Esophagus muscularis mucosa (tissue), 4 donors: ENCODE data around the gene CNGA4. TPM values are rescaled to one million over a fixed set of nuclear protein-coding genes. Genes with fewer than 3 reads are reported as not detected.

Experiments
- DNase-seq: peaks from one replicate; pipeline ENCODE4 v3.0.0-alpha.2; 2017; ENCODE audit errors: extremely low spot score
- H3K27ac ChIP-seq, 4 donors: fragments of 200-600 bp; sonication (generic); replicated peaks in 1 of 4; 1 replicate in 3 of 4; 2 replicates in 1 of 4; pipeline ENCODE4 v1.5.1; 2016 to 2019; ENCODE audit warnings: mild to moderate bottlenecking in 1 of 4
- H3K27me3 ChIP-seq, 4 donors: fragments of 200-600 bp; sonication (generic); one replicate each; pipeline versions ENCODE4 v1.5.1 to v1.6.0; 2016 to 2019
- H3K36me3 ChIP-seq, 4 donors: fragments of 200-600 bp; sonication (generic); one replicate each; pipeline ENCODE4 v1.5.1; 2016 to 2019
- H3K4me1 ChIP-seq, 4 donors: fragments of 200-600 bp; sonication (generic); one replicate each; pipeline ENCODE4 v1.5.1; 2016 to 2019
- H3K4me3 ChIP-seq, 4 donors: fragments of 200-600 bp; sonication (generic); 1 replicate in 2 of 4; 2 replicates in 2 of 4; pipeline ENCODE4 v1.5.1; 2016 to 2019; ENCODE audit warnings: mild to moderate bottlenecking in 4 of 4, moderate library complexity in 1 of 4
- H3K9me3 ChIP-seq, 4 donors: fragments of 200-600 bp; sonication (generic); 1 replicate in 3 of 4; 2 replicates in 1 of 4; pipeline ENCODE4 v1.5.1; 2016 to 2019
- CTCF ChIP-seq, 3 experiments: fragments of 200-600 bp in 2 of 3; fragments of 450-650 bp in 1 of 3; sonication (generic) in 2 of 3; IDR thresholded peaks; one replicate each; pipeline ENCODE4 v1.5.1; 2017 to 2019; ENCODE audit warnings: antibody characterized with exemption in 3 of 3, mild to moderate bottlenecking in 2 of 3, moderate library complexity in 1 of 3
- EP300 ChIP-seq: sonication (generic); formaldehyde crosslinking; IDR thresholded peaks from one replicate; pipeline ENCODE4 v1.6.1; 2017; ENCODE audit warnings: antibody characterized with exemption
- POLR2A ChIP-seq: fragments of 450-650 bp; IDR thresholded peaks from one replicate; pipeline ENCODE4 v1.6.1; 2017; ENCODE audit warnings: antibody characterized with exemption, moderate library complexity, mild to moderate bottlenecking, low read depth
- POLR2AphosphoS5 ChIP-seq, 2 donors: sonication (generic); formaldehyde crosslinking; IDR thresholded peaks; one replicate each; pipeline ENCODE4 v1.6.1; 2017; ENCODE audit warnings: antibody characterized with exemption in 2 of 2
- WGBS: methylation state at CpG from one replicate; pipeline ENCODE4 v1.1.5; 2018; 5-methylcytosine and 5-hydroxymethylcytosine counted together
- intact Hi-C: fragments of 100-400 bp; cut with DNase I; formaldehyde crosslinking; loops from one replicate; pipeline ENCODE4 v1.15.1; 2023
- total RNA-seq, 4 donors: library from RNA; depleted of rRNA; stranded (reverse); fragments of >200 nt; gene quantifications; one replicate each; pipeline versions ENCODE4 v1.1.0 to v1.2.1, GENCODE V29; 2016

CNGA4 gene
- total RNA-seq, 4 donors from 2014 or later: not detected

- Histone ChIP-seq H3K9me3 (no peaks in the 10 kb centered on the region), H3K36me3 (no peaks in the 10 kb centered on the region), H3K27me3 (peaks cover 0 to 18% (median 4%) of the 10 kb centered on the region in 4 donors), H3K4me1 (peaks cover 5 to 10% (median 7%) of the 10 kb centered on the region in 4 donors), H3K27ac (no peak overlapping the region), H3K4me3 (no peak overlapping the region)
- intact Hi-C loops: loop anchor here (5.0 kb wide), 1 partner anchor 64 kb away; no protein-coding TSS in a partner anchor
- DNase-seq: no peak
- TF ChIP-seq EP300 (no peak), POLR2AphosphoS5 (IDR thresholded peaks at IDR 0.05) (no peak), CTCF (IDR thresholded peaks at IDR 0.05) (no peak), POLR2A (no peak)
- WGBS: 92% methylated on average over 1 of the region's 1 CpG
These were observed 14.3 kb downstream of the CNGA4 start for GRCh38 chr11:6253197-6253596.

- no peaks in the 10 kb centered on the region for H3K36me3 ChIP-seq
- intact Hi-C loops: no loop called here
- H3K4me1 ChIP-seq: peaks cover 15 to 20% (median 18%) of the 10 kb centered on the region in 4 donors
- H3K4me3 ChIP-seq: no peak overlapping the region
- no peak for DNase-seq
- TF ChIP-seq POLR2A (no peak), CTCF (IDR thresholded peaks at IDR 0.05) (no peak), EP300 (no peak), POLR2AphosphoS5 (IDR thresholded peaks at IDR 0.05) (no peak)
- no peak overlapping the region for H3K27ac ChIP-seq
- no peaks in the 10 kb centered on the region for H3K9me3 ChIP-seq
- WGBS: 88% methylated on average over 3 of the region's 3 CpGs
- peaks cover 0 to 47% (median 25%) of the 10 kb centered on the region in 4 donors for H3K27me3 ChIP-seq
These were observed 19.3 kb downstream of the CNGA4 start for GRCh38 chr11:6258141-6258540.

- intact Hi-C loops: no loop called here
- WGBS: 15% methylated on average over 16 of the region's 16 CpGs
- H3K9me3 ChIP-seq: no peaks in the 10 kb centered on the region
These were observed 19.7 kb downstream of the CNGA4 start for GRCh38 chr11:6258571-6259081.

GRCh38 chr11:6260207-6260726 lies 21.4 kb downstream of the CNGA4 start:
- Histone ChIP-seq H3K27me3 (peaks cover 0 to 47% (median 25%) of the 10 kb centered on the region in 4 donors), H3K27ac (no peak overlapping the region), H3K4me3 (peak overlapping the region in 2 of 4 donors; percentile 50 to 60), H3K4me1 (peaks cover 15 to 20% (median 18%) of the 10 kb centered on the region in 4 donors), H3K9me3 (no peaks in the 10 kb centered on the region), H3K36me3 (no peaks in the 10 kb centered on the region)
- DNase-seq: no peak
- TF ChIP-seq POLR2A (no peak), POLR2AphosphoS5 (IDR thresholded peaks at IDR 0.05) (no peak), CTCF (IDR thresholded peaks at IDR 0.05) (no peak), EP300 (no peak)
- intact Hi-C loops: no loop called here
- WGBS: 51% methylated on average over 4 of the region's 5 CpGs

More at GRCh38 chr11:6258571-6259081, 19.7 kb downstream of the CNGA4 start:
- peaks cover 0 to 47% (median 25%) of the 10 kb centered on the region in 4 donors for H3K27me3 ChIP-seq
- H3K4me1 ChIP-seq: peaks cover 15 to 20% (median 18%) of the 10 kb centered on the region in 4 donors
- H3K27ac ChIP-seq: no peak overlapping the region
- H3K4me3 ChIP-seq: peak overlapping the region; percentile 50 to 60 (median 53)
- no peak for DNase-seq
- no peaks in the 10 kb centered on the region for H3K36me3 ChIP-seq
- TF ChIP-seq CTCF (IDR thresholded peaks at IDR 0.05) (no peak), EP300 (no peak), POLR2A (no peak), POLR2AphosphoS5 (IDR thresholded peaks at IDR 0.05) (no peak)
